GM18867 (cell line): ENCODE data around the gene RASAL2.

Experiments
- ATAC-seq: cut with Tn5 transposase; IDR thresholded peaks from one replicate; pipeline ENCODE4 v1.9.1; 2021; ENCODE audit warnings: mild to moderate bottlenecking, moderate library complexity; ENCODE audit not compliant: unreplicated experiment

RASAL2 gene

GRCh38 chr1:178528953-178529335 is 435.0 kb downstream of the RASAL2 start:
- no peak for ATAC-seq

GRCh38 chr1:178529364-178530036 is 435.6 kb downstream of the RASAL2 start:
- ATAC-seq, result no peak

- ATAC-seq, result no peak
Observed at GRCh38 chr1:178530037-178530402, 436.1 kb downstream of the RASAL2 start.

DNA sequence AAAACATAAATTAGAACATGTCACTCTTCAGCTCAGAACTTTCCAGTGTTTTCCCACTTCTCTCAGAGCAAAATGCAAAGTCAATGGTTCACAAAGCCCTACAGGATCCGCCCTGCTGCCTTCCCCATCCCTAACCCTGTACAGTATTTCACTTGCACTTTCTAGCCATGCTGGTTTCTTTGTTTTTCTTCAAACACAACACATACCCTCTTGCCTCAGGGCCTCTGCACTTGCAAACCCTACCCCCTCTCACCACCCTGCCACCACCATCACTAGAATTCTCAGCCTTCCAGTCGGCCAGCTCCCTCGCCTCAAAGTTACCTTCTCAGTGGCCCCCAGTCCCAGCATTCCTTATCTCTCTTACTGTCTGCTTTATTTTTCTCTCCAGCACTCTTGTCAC is 436.6 kb downstream of the RASAL2 start:
- no peak for ATAC-seq

GRCh38 chr1:178531887-178532286 is 438.0 kb downstream of the RASAL2 start:
- peak; percentile 14 for ATAC-seq

GRCh38 chr1:178532392-178532791 is 438.5 kb downstream of the RASAL2 start:
- ATAC-seq, result peak; percentile 78

GRCh38 chr1:178533121-178533946 is 439.4 kb downstream of the RASAL2 start:
- no peak for ATAC-seq
